ENCODE measurements around the gene VWDE.

VWDE gene

DNA sequence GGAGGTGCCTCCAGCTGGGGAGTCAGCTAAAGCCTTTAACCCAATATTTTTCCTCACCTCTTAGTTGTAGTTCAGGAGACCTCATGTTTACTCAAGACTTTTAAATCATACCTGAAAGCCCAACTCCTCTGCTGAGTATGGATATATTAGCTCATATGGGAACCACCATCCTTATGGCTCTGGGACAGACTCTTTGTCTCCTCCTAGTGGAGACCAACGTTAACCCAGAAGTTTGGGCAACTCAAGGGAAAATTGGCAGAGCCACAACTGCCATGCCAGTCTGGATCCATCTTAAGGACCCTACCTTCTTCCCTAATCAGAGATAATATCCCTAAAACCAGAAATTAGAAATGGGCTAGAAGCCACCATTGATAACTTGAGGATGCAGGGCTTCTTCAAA is 111.8 kb downstream of the VWDE start:
- peaks cover 3% of the 10 kb centered on the region for H3K36me3 Mint-ChIP-seq
- H3K27ac Mint-ChIP-seq = no peak overlapping the region
- no peak overlapping the region for H3K4me3 Mint-ChIP-seq
- no peaks in the 10 kb centered on the region for H3K27me3 Mint-ChIP-seq
- H3K9me3 Mint-ChIP-seq = no peaks in the 10 kb centered on the region
- H3K4me1 Mint-ChIP-seq = no peaks in the 10 kb centered on the region

GRCh38 chr7:12290761-12291160 is 112.9 kb downstream of the VWDE start:
- H3K4me1 Mint-ChIP-seq = no peaks in the 10 kb centered on the region

GRCh38 chr7:12289996-12290395 is 113.7 kb downstream of the VWDE start:
- no peaks in the 10 kb centered on the region for H3K9me3 Mint-ChIP-seq
- H3K27me3 Mint-ChIP-seq = no peaks in the 10 kb centered on the region
- no peaks in the 10 kb centered on the region for H3K4me1 Mint-ChIP-seq
- H3K36me3 Mint-ChIP-seq = peaks cover 3% of the 10 kb centered on the region
- no peak overlapping the region for H3K27ac Mint-ChIP-seq
- H3K4me3 Mint-ChIP-seq = no peak overlapping the region

More at GRCh38 chr7:12290761-12291160, 112.9 kb downstream of the VWDE start:
- H3K27ac Mint-ChIP-seq = no peak overlapping the region
- no peaks in the 10 kb centered on the region for H3K27me3 Mint-ChIP-seq
- no peaks in the 10 kb centered on the region for H3K9me3 Mint-ChIP-seq
- peaks cover 3% of the 10 kb centered on the region for H3K36me3 Mint-ChIP-seq
- no peak overlapping the region for H3K4me3 Mint-ChIP-seq

DNA sequence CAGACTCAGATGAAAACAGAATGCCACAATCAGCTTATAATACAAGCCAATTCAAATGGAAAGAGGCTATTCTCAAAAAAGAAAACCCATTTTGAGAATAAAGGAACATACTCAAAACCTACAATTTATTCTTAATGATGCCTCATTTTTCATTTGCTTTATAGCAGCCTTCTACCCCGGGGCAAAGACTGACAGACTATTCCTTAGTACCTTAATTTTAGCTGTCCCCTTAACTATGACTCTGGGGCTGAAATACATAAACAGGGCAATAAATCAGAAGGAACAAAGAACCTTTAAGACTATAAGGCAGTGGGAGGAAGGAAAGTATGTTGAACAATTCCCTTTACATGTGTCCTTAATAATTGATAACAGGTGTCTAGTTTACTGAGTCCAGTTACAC is 115.8 kb downstream of the VWDE start:
- no peak overlapping the region for H3K27ac Mint-ChIP-seq
- H3K4me3 Mint-ChIP-seq = no peak overlapping the region
- H3K27me3 Mint-ChIP-seq = peaks cover 1% of the 10 kb centered on the region
- no peaks in the 10 kb centered on the region for H3K9me3 Mint-ChIP-seq
- H3K36me3 Mint-ChIP-seq = peaks cover 3% of the 10 kb centered on the region
- no peaks in the 10 kb centered on the region for H3K4me1 Mint-ChIP-seq

GRCh38 chr7:12281038-12281437 is 122.6 kb downstream of the VWDE start:
- Mint-ChIP-seq H3K27ac (no peak overlapping the region), H3K9me3 (peaks cover 15% of the 10 kb centered on the region), H3K36me3 (peaks cover 9% of the 10 kb centered on the region), H3K4me1 (no peaks in the 10 kb centered on the region), H3K4me3 (no peak overlapping the region), H3K27me3 (peaks cover 1% of the 10 kb centered on the region)

Measured in activated naive CD4-positive, alpha-beta T cell treated with anti-CD3 and anti-CD28 coated beads, Interleukin-2, amount 50 U/mL, for 24 hours (primary cell).